ENCODE data around the gene SLTM.
"Not testable (repeated sequence)": the region's sequence is repeated elsewhere in the genome, so short reads cannot be mapped to it uniquely, and the experiment has no call there.

- not testable (repeated sequence) for TF ChIP-seq CTCF, POLR2A (IDR thresholded peaks at IDR 0.05)
Measured at GRCh38 chr15:58856621-58857020, 76.9 kb downstream of the SLTM start.
